A549 treated with Hydrocortisone at 1 μM for 4 hours (cell line): ENCODE data around the gene CDC14C. TPM values are rescaled to one million over a fixed set of nuclear protein-coding genes. Genes with fewer than 3 reads are reported as not detected.

Experiments
- total RNA-seq: library from RNA; stranded (reverse); fragments of 200-300 nt; extraction: Qiagen RNA extraction; gene quantifications from 5 replicates; pipeline ENCODE4 v1.2.3, GENCODE V29; 2022

CDC14C gene
- not detected in 5 replicates for total RNA-seq

DNA sequence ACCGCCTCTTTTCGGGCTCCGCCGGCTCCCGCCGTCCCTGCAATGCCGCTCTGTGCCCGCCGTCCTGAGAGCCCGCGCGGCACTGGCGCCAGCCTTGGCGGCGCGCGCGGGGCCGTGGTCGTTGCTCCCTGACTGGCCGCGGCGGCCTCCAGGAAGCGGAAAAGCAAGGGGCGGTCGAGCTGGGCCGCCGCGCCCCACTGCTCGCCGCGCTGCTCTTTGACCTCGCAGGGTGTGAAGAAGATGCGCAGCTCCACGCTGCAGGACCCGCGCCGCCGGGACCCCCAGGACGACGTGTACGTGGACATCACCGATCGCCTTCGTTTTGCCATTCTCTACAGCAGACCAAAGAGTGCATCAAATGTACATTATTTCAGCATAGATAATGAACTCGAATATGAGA is at the start of gene CDC14C:
Gene CDC14C, plus strand, starts transcription at position 115 of the 400 bp plus-strand sequence. Its CDS starts 126 bp downstream, at position 241.

